K562 (cell line): ENCODE measurements around the gene ARHGEF17. TPM values are rescaled to one million over a fixed set of nuclear protein-coding genes. Genes with fewer than 3 reads are reported as not detected.
A peak's percentile ranks its signal among the peaks of the same experiment; 100 is the strongest.

Source experiments
- ATAC-seq: fragments of 200-7000 bp; cut with Tn5 transposase; 3 replicates; pipeline ENCODE4 v1.9.1; 2020; ENCODE audit warnings: moderate library complexity
- BruUV-seq: library from RNA; stranded (reverse); fragments of 400-500 nt; replicated peaks from 2 replicates; lab custom pipeline; 2021; lab: Mats Ljungman, UMichigan
- CTCF ChIA-PET: fragments of 300-600 bp; formaldehyde crosslinking; extraction: SDS; loops from one replicate; lab custom pipeline; 2021; ENCODE audit warnings: low intra/inter-chr PET ratio; lab: Yijun Ruan, JAX
- POLR2A ChIA-PET: fragments of 300-600, 350-650 bp; sonication (Branson Sonifier 250); formaldehyde crosslinking; extraction: SDS; loops from one replicate; lab custom pipeline; 2021; ENCODE audit warnings: antibody characterized with exemption, inconsistent platforms; lab: Yijun Ruan, JAX
- DNase-seq, 4 experiments: peaks; one replicate each; pipeline versions ENCODE4 v3.0.0 to v3.0.0-alpha.2; 2011 to 2018; ENCODE audit warnings: low spot score in 3 of 4, mixed read lengths in 3 of 4; ENCODE audit errors: extremely low read depth in 1 of 4
- FAIRE-seq: peaks from 2 replicates; lab custom pipeline; 2011; peaks lifted over from hg19 to GRCh38; lab: Jason Lieb, UNC
- H2AFZ ChIP-seq: 2 replicates; pipeline ENCODE4 v1.6.0; 2011; ENCODE audit warnings: low read depth, low read length, control low read depth, inconsistent platforms
- H3K27ac ChIP-seq: fragments of 200-600 bp; 3 replicates; pipeline ENCODE4 v1.8.0; 2011; ENCODE audit warnings: low read depth, mild to moderate bottlenecking, control low read depth, inconsistent platforms, low read length, moderate library complexity, mixed read lengths; ENCODE audit errors: extremely low read depth
- H3K27me3 ChIP-seq, 2 experiments: fragments of 300-600 bp in 1 of 2; 2 replicates in 1 of 2; 3 replicates in 1 of 2; pipeline versions ENCODE4 v1.6.0 to v1.8.0; 2011; ENCODE audit warnings: inconsistent platforms in 2 of 2, low read length in 2 of 2, mild to moderate bottlenecking in 1 of 2, mixed read lengths in 1 of 2, moderate library complexity in 1 of 2; ENCODE audit not compliant: control insufficient read depth in 2 of 2, insufficient read depth in 2 of 2
- H3K36me3 ChIP-seq: fragments of 300-600 bp; 3 replicates; pipeline ENCODE4 v1.8.0; 2011; ENCODE audit warnings: mild to moderate bottlenecking, low read length, inconsistent platforms; ENCODE audit not compliant: control insufficient read depth, insufficient read depth
- H3K4me1 ChIP-seq, 2 experiments: fragments of 200-600 bp in 1 of 2; replicated peaks in 1 of 2; 2 replicates in 1 of 2; 3 replicates in 1 of 2; pipeline versions ENCODE4 v1.5.1 to v1.8.0; 2011; ENCODE audit warnings: inconsistent platforms in 2 of 2, low read length in 2 of 2, mild to moderate bottlenecking in 1 of 2, mixed read lengths in 1 of 2, moderate library complexity in 1 of 2; ENCODE audit not compliant: control insufficient read depth in 2 of 2, insufficient read depth in 2 of 2
- H3K4me2 ChIP-seq: 2 replicates; pipeline ENCODE4 v1.6.1; 2011; ENCODE audit warnings: low read length, control low read depth, inconsistent platforms, mixed read lengths; ENCODE audit not compliant: insufficient read depth
- H3K4me3 ChIP-seq: fragments of 200-600 bp; sonication (generic), shearing (Covaris generic); 2 replicates; pipeline ENCODE4 v1.5.1; 2016; ENCODE audit warnings: control low read depth, inconsistent platforms
- H3K79me2 ChIP-seq: fragments of 200-600 bp; 3 replicates; pipeline ENCODE4 v1.8.0; 2011; ENCODE audit warnings: low read length, inconsistent platforms; ENCODE audit not compliant: control insufficient read depth, insufficient read depth
- H3K9ac ChIP-seq, 2 experiments: 2 replicates each; pipeline versions ENCODE4 v1.6.0 to v1.6.1; 2011; ENCODE audit warnings: low read depth in 2 of 2, low read length in 2 of 2, control low read depth in 1 of 2, inconsistent platforms in 1 of 2, mild to moderate bottlenecking in 1 of 2, mixed read lengths in 1 of 2; ENCODE audit not compliant: insufficient read depth in 1 of 2
- H3K9me1 ChIP-seq: one replicate; pipeline ENCODE4 v1.6.0; 2011; ENCODE audit warnings: inconsistent platforms, mild to moderate bottlenecking, low read length, moderate library complexity; ENCODE audit not compliant: control insufficient read depth, insufficient read depth
- H3K9me3 ChIP-seq: replicated peaks from 2 replicates; pipeline ENCODE4 v1.5.1; 2011; ENCODE audit warnings: low read depth, low read length, inconsistent platforms; ENCODE audit not compliant: control insufficient read depth, insufficient read depth
- H4K20me1 ChIP-seq: replicated peaks from 2 replicates; pipeline ENCODE4 v1.6.1; 2011; ENCODE audit warnings: low read length, inconsistent platforms, mixed read lengths; ENCODE audit not compliant: control insufficient read depth, insufficient read depth
- BCOR ChIP-seq: fragments of 450-650 bp; IDR thresholded peaks from 2 replicates; pipeline ENCODE4 v1.6.1; 2016
- CTCF ChIP-seq, 3 experiments: IDR thresholded peaks in 2 of 3; conservative IDR thresholded peaks in 1 of 3; 2 replicates each; pipeline ENCODE4 v1.5.1; 2011 to 2012; ENCODE audit warnings: low read length in 3 of 3, mild to moderate bottlenecking in 3 of 3, control low read depth in 2 of 3, improper control_type of control experiment in 1 of 3, inconsistent platforms in 1 of 3, low read depth in 1 of 3, mixed read lengths in 1 of 3, moderate library complexity in 1 of 3; ENCODE audit not compliant: insufficient read depth in 2 of 3
- DDX20 ChIP-seq: fragments of 450-650 bp; IDR thresholded peaks from 2 replicates; pipeline ENCODE4 v1.6.1; 2016; ENCODE audit warnings: missing genetic modification characterization, low read depth, mild to moderate bottlenecking, missing compliant biosample characterization, moderate library complexity
- EGR1 ChIP-seq: fragments of 450-650 bp; conservative IDR thresholded peaks from 2 replicates; pipeline ENCODE4 v1.6.1; 2017; ENCODE audit warnings: mild to moderate bottlenecking
- FOSL1 ChIP-seq: fragments of 200-800 bp; sonication (Bioruptor generic); conservative IDR thresholded peaks from 2 replicates; pipeline ENCODE4 v1.6.1; 2016; ENCODE audit warnings: missing genetic modification characterization, missing compliant biosample characterization
- MTF1 ChIP-seq: fragments of 250-450 bp; sonication (Bioruptor Pico); IDR thresholded peaks from 2 replicates; pipeline ENCODE4 v1.9.0; 2021; ENCODE audit warnings: moderate library complexity, mild to moderate bottlenecking, inconsistent platforms, borderline replicate concordance
- MXI1 ChIP-seq: IDR thresholded peaks from 2 replicates; pipeline ENCODE4 v1.6.1; 2011; ENCODE audit warnings: low read depth, mild to moderate bottlenecking, improper control_type of control experiment, low read length
- POLR2B ChIP-seq: fragments of 450-650 bp; IDR thresholded peaks from 2 replicates; pipeline ENCODE4 v1.6.1; 2018; ENCODE audit warnings: low read depth; ENCODE audit not compliant: partially characterized antibody
- PYGO2 ChIP-seq: fragments of 450-650 bp; IDR thresholded peaks from 2 replicates; pipeline ENCODE4 v1.6.1; 2016; ENCODE audit warnings: mild to moderate bottlenecking, missing genetic modification characterization, moderate library complexity, missing compliant biosample characterization
- RAD21 ChIP-seq, 2 experiments: fragments of 250-450 bp in 1 of 2; fragments of 450-650 bp in 1 of 2; sonication (Bioruptor Pico) in 1 of 2; formaldehyde crosslinking in 1 of 2; IDR thresholded peaks in 1 of 2; conservative IDR thresholded peaks in 1 of 2; 2 replicates each; pipeline versions ENCODE4 v1.4.0 to v1.8.0; 2020 to 2022; ENCODE audit warnings: mild to moderate bottlenecking in 2 of 2, moderate library complexity in 1 of 2
- RBM25 ChIP-seq: fragments of 200-400 bp; formaldehyde crosslinking; IDR thresholded peaks from 2 replicates; pipeline ENCODE4 v1.6.1; 2018; ENCODE audit warnings: low read length, low read depth, moderate library complexity; ENCODE audit not compliant: severe bottlenecking
- SMAD3 ChIP-seq: fragments of 450-650 bp; formaldehyde crosslinking; conservative IDR thresholded peaks from 2 replicates; pipeline ENCODE4 v1.4.0; 2020; ENCODE audit warnings: mild to moderate bottlenecking
- SMARCA5 ChIP-seq: fragments of 450-650 bp; IDR thresholded peaks from 2 replicates; pipeline ENCODE4 v1.6.1; 2016
- TBL1XR1 ChIP-seq, 2 experiments: IDR thresholded peaks; 2 replicates each; pipeline ENCODE4 v1.6.1; 2012; ENCODE audit warnings: improper control_type of control experiment in 2 of 2, low read length in 2 of 2, mild to moderate bottlenecking in 1 of 2
- TEAD2 ChIP-seq: fragments of 450-650 bp; IDR thresholded peaks from 2 replicates; pipeline ENCODE4 v1.6.1; 2016; ENCODE audit warnings: missing genetic modification characterization, control low read depth, missing compliant biosample characterization
- THRAP3 ChIP-seq: fragments of 450-650 bp; IDR thresholded peaks from 2 replicates; pipeline ENCODE4 v1.6.1; 2016; ENCODE audit warnings: mild to moderate bottlenecking, inconsistent platforms, borderline replicate concordance
- WGBS: fragments of 100-300 bp; shearing (Covaris generic); methylation state at CpG from one replicate; pipeline ENCODE4 v1.1.6; 2016; ENCODE audit warnings: low coverage, mixed read lengths; ENCODE audit not compliant: insufficient coverage; ENCODE audit errors: missing lambda C conversion rate; 5-methylcytosine and 5-hydroxymethylcytosine counted together
- in situ Hi-C: fragments of 300-500 bp; cut with MboI; formaldehyde crosslinking; loops from 4 replicates; pipeline ENCODE4 v1.15.0; 2018; ENCODE audit warnings: inconsistent platforms, mixed read lengths
- intact Hi-C: fragments of 100-400 bp; cut with micrococcal nuclease; formaldehyde crosslinking; loops from 2 replicates; pipeline ENCODE4 v1.14.2; 2022
- polyA plus RNA-seq, 8 experiments: library from polyadenylated mRNA; depleted of rRNA in 4 of 8; stranded (reverse) in 5 of 8; unstranded in 3 of 8; fragments of >200 nt; fragmentation: Nextera tagmentation in 2 of 8; fragmentation: Illumina TruSeq in 1 of 8; extraction: Ambion mirVana in 2 of 8; extraction: Trizol in 1 of 8; gene quantifications; 2 replicates each; pipeline versions ENCODE4 v1.2.1 to v1.2.3, GENCODE V29; 2011 to 2014; ENCODE audit warnings: inconsistent platforms in 1 of 8, missing spikeins in 1 of 8
- total RNA-seq, 7 experiments: library from RNA; depleted of rRNA in 6 of 7; stranded (reverse); fragments of >200 nt in 6 of 7; fragmentation: Illumina TruSeq in 2 of 7; extraction: Trizol in 2 of 7; gene quantifications; 2 replicates each; pipeline versions ENCODE4 v1.2.1 to v1.2.3, GENCODE V29; 2011 to 2021; ENCODE audit warnings: low replicate concordance in 1 of 7
- TF ChIP-seq, protein P1 (sequence below): fragments of 450-650 bp; formaldehyde crosslinking; IDR thresholded peaks from 2 replicates; pipeline ENCODE4 v1.4.0; 2020; ENCODE audit warnings: mild to moderate bottlenecking, moderate library complexity
- TF ChIP-seq, protein P2 (sequence below): sonication (generic); formaldehyde crosslinking; IDR thresholded peaks from 2 replicates; pipeline ENCODE4 v1.8.1; 2023; ENCODE audit warnings: mild to moderate bottlenecking, missing genetic modification reagents

The ARHGEF17 gene
- total and polyA plus RNA-seq, 9 of the 15 experiments (the other 6 are each of a cell fraction or from before 2014, with no cell fraction given): 0.04 to 0.68 (median 0.10) TPM; not detected in 2

GRCh38 chr11:73330569-73331093 lies 22.6 kb downstream of the ARHGEF17 start:
- H3K4me1 ChIP-seq: peaks cover 13 to 16% of the 10 kb centered on the region in 2 experiments; a peak in 4 of 5 replicates
- no peaks in the 10 kb centered on the region for H3K36me3 ChIP-seq
- H3K4me3 ChIP-seq: no peak overlapping the region
- CTCF ChIA-PET: no interaction called here
- no peaks in the 10 kb centered on the region for H3K9me1 ChIP-seq
- POLR2A ChIA-PET: no interaction called here
- H4K20me1 ChIP-seq: peaks cover 1% of the 10 kb centered on the region
- intact Hi-C loops (loop anchor here (5.0 kb wide), 1 partner anchor 498 kb away; no protein-coding TSS in a partner anchor), in situ Hi-C loops (no loop called here)
- WGBS: 21% methylated on average over 3 of the region's 3 CpGs
- H3K9ac ChIP-seq: no peak overlapping the region
- no peak overlapping the region for H3K4me2 ChIP-seq
- DNase-seq (peak; percentile 29 to 54 (median 46)), FAIRE-seq (no peak), ATAC-seq (peak; percentile 72)
- H3K27ac ChIP-seq: no peak overlapping the region; the same call in 2 of the 3 replicates
- no peaks in the 10 kb centered on the region for H3K27me3 ChIP-seq
- H3K9me3 ChIP-seq: no peaks in the 10 kb centered on the region
- BruUV-seq: no TSS peak
- H2AFZ ChIP-seq: no peak overlapping the region
- no peaks in the 10 kb centered on the region for H3K79me2 ChIP-seq
- TF ChIP-seq CTCF (IDR thresholded peaks at IDR 0.05 in 2 of 3, conservative IDR thresholded peaks at IDR 0.05 in 1 of 3; ENCODE audit: insufficient read depth in 2 of 3, low read depth in 1 of 3, low read length in 3 of 3) (peak; percentile 45 to 65 (median 49); a peak in 4 of 6 replicates), PYGO2 (tag) (no peak), DDX20 (tag) (no peak), TEAD2 (no peak), RBM25 (peak; percentile 83), BCOR (peak; percentile 42; the same call in 1 of the 2 replicates), RAD21 (CRISPR knock-in tag; conservative IDR thresholded peaks at IDR 0.05 in 1 of 2, IDR thresholded peaks at IDR 0.05 in 1 of 2) (peak in 1 of 2 experiments; percentile 12; a peak in 1 of 4 replicates), POLR2B (no peak), EGR1 (peak; percentile 39; the same call in 1 of the 2 replicates), SMARCA5 (peak; percentile 78), TBL1XR1 (IDR thresholded peaks at IDR 0.05; ENCODE audit: low read length in 2 of 2) (no peak), THRAP3 (no peak), SMAD3 (CRISPR knock-in tag) (no peak), MXI1 (no peak), MTF1 (CRISPR knock-in tag) (no peak), FOSL1 (tag) (no peak)
- TF ChIP-seq, protein P1, sequence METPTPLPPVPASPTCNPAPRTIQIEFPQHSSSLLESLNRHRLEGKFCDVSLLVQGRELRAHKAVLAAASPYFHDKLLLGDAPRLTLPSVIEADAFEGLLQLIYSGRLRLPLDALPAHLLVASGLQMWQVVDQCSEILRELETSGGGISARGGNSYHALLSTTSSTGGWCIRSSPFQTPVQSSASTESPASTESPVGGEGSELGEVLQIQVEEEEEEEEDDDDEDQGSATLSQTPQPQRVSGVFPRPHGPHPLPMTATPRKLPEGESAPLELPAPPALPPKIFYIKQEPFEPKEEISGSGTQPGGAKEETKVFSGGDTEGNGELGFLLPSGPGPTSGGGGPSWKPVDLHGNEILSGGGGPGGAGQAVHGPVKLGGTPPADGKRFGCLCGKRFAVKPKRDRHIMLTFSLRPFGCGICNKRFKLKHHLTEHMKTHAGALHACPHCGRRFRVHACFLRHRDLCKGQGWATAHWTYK (CRISPR knock-in tag): no peak
- TF ChIP-seq, protein P2, sequence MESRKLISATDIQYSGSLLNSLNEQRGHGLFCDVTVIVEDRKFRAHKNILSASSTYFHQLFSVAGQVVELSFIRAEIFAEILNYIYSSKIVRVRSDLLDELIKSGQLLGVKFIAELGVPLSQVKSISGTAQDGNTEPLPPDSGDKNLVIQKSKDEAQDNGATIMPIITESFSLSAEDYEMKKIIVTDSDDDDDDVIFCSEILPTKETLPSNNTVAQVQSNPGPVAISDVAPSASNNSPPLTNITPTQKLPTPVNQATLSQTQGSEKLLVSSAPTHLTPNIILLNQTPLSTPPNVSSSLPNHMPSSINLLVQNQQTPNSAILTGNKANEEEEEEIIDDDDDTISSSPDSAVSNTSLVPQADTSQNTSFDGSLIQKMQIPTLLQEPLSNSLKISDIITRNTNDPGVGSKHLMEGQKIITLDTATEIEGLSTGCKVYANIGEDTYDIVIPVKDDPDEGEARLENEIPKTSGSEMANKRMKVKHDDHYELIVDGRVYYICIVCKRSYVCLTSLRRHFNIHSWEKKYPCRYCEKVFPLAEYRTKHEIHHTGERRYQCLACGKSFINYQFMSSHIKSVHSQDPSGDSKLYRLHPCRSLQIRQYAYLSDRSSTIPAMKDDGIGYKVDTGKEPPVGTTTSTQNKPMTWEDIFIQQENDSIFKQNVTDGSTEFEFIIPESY: peak; percentile 77
